ENCODE measurements around the gene FXYD6.

DNA sequence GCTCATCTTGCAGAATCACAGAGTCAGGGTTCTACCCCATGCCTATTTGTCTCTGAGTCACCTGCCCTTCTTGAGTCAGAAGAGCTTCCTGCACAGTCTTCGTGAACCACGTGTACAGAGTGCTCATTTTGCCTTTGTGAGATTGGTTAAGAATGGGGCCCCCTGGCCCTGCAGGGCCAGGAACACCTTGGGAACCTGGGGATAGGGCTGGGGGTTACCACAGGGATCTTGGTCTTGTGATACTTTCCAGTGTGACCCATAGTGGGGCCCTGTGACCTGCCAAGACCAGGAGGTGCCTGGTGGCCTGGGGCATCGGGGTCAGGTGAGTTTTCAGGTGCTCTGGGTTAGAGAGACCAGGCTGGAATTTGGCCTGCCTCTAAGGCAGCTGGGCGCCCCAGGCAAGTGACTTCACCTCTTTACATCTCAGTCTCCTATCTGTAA, 43.3 kb upstream of the FXYD6 start:
- TF ChIP-seq, protein P1, sequence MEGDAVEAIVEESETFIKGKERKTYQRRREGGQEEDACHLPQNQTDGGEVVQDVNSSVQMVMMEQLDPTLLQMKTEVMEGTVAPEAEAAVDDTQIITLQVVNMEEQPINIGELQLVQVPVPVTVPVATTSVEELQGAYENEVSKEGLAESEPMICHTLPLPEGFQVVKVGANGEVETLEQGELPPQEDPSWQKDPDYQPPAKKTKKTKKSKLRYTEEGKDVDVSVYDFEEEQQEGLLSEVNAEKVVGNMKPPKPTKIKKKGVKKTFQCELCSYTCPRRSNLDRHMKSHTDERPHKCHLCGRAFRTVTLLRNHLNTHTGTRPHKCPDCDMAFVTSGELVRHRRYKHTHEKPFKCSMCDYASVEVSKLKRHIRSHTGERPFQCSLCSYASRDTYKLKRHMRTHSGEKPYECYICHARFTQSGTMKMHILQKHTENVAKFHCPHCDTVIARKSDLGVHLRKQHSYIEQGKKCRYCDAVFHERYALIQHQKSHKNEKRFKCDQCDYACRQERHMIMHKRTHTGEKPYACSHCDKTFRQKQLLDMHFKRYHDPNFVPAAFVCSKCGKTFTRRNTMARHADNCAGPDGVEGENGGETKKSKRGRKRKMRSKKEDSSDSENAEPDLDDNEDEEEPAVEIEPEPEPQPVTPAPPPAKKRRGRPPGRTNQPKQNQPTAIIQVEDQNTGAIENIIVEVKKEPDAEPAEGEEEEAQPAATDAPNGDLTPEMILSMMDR (IDR thresholded peaks at IDR 0.05; ENCODE audit: insufficient read depth, low read depth, low read length), result no peak
- no peak for TF ChIP-seq EZH2 (IDR thresholded peaks at IDR 0.05; ENCODE audit: insufficient read depth, low read length)
